ENCODE results near the gene SHD.

DNA sequence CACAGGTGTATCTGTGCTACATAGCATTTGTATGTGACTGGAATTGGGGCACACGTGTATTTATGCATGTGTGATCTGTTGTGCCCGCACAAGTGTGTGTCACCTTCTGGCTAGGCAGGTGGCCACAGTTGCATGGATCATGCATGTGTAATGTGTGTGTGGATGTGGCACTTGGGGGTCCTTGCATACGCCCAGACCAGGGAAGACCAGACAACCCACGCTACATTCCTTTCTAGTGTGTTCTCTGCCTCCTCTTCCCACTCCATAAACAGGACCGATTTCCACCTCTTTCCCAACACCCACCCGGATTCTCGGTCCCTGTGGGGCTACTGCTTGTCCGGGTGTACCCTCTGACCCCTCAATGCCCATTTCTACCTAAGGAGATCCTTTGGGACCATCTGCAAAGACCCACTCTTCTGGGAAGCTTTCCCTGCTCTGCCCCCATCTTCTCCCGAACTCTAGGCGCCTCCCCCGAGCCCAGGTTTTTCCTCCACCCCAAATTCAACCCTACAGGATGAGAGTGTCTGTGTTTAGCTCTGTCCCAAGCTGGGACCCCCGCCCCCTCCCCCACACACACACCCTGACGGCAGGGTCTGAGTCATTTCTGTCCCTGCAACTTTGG lies 47.3 kb downstream of the SHD start:
- TF ChIP-seq, protein P1, sequence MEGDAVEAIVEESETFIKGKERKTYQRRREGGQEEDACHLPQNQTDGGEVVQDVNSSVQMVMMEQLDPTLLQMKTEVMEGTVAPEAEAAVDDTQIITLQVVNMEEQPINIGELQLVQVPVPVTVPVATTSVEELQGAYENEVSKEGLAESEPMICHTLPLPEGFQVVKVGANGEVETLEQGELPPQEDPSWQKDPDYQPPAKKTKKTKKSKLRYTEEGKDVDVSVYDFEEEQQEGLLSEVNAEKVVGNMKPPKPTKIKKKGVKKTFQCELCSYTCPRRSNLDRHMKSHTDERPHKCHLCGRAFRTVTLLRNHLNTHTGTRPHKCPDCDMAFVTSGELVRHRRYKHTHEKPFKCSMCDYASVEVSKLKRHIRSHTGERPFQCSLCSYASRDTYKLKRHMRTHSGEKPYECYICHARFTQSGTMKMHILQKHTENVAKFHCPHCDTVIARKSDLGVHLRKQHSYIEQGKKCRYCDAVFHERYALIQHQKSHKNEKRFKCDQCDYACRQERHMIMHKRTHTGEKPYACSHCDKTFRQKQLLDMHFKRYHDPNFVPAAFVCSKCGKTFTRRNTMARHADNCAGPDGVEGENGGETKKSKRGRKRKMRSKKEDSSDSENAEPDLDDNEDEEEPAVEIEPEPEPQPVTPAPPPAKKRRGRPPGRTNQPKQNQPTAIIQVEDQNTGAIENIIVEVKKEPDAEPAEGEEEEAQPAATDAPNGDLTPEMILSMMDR (IDR thresholded peaks at IDR 0.05), result no peak
- no peak for TF ChIP-seq POLR2AphosphoS5 (IDR thresholded peaks at IDR 0.05)
